ENCODE data around the gene GABRA6.

DNA sequence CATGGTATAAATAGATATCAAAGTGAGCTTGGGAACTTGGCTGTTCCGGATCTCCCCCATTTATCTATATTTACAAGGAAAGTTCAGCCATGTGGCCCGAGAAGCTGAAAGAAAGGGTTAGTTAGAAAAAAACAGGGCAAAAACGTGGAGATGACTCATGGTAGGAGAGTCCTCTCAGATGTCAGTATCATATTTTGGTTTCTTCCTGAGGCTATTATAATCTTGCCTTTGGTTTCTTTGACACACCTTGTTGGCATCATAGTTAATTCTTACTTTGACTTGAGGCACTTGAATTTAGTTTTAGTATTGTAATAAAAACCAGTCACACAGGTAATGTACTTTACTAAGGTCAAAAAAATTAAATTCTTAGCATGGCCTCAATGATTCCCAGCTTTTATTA, 59.9 kb downstream of the GABRA6 start:
- no peak for TF ChIP-seq CTCF (IDR thresholded peaks at IDR 0.05; ENCODE audit: low read depth, low read length, poor library complexity, severe bottlenecking)
- no peak for TF ChIP-seq EZH2phosphoT487 (IDR thresholded peaks at IDR 0.05; ENCODE audit: borderline replicate concordance, low read length)
